GM15510 (cell line): ENCODE data around the gene MRPL52.

ENCODE experiments used
- POLR2A ChIP-seq: IDR thresholded peaks from 3 replicates; pipeline ENCODE4 v1.6.1; 2011; ENCODE audit warnings: borderline replicate concordance; ENCODE audit not compliant: insufficient read length; ENCODE audit errors: extremely low read depth

MRPL52 gene

DNA sequence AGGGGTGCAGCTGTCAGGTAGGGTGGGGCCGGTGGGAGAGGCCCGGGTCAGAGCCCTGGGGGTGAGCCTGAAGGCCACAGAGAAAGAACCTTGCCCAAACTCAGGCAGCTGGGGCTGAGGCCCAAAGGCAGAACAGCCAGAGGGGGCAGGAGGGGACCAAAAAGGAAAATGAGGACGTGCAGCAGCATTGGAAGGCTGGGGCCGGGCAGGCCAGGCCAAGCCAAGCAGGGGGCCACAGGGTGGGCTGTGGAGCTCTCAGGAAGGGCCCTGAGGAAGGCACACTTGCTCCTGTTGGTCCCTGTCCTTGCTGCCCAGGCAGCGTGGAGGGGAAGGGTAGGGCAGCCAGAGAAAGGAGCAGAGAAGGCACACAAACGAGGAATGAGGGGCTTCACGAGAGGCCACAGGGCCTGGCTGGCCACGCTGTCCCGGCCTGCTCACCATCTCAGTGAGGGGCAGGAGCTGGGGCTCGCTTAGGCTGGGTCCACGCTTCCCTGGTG is 17.2 kb downstream of the MRPL52 start:
- no peak for TF ChIP-seq POLR2A

DNA sequence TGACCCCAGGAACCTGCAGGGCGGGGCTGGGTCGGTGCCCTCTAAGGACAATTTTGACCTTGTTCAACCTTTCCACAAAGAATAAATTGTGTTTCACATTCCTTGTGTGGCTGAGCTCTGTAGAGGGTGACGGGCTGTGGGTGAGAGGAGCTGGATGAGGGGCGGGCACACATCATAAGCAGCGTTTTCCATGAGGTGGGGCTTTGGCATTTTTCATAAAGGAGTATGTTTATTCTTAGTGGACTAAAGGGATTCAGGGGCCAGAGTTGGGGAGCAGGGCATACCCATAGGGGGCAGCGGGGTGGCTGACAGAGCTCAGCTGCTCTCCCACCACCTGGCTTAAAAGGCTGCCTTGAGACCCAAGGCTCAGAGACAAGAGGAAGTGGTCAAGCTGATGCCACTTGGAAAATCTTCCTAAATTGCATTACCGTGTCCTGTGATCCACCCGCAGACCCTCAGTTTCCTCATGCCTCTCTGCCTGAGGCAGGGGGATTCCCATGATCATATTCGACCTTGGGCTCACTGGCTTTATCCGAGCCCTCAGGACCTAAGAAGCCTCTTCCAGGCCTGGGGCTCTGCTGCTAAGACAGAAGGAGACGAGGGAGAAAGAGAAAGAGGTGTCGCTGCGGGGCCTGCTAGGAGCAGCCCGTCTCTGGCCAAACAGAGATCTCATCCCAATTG is 18.1 kb downstream of the MRPL52 start:
- TF ChIP-seq POLR2A: no peak

DNA sequence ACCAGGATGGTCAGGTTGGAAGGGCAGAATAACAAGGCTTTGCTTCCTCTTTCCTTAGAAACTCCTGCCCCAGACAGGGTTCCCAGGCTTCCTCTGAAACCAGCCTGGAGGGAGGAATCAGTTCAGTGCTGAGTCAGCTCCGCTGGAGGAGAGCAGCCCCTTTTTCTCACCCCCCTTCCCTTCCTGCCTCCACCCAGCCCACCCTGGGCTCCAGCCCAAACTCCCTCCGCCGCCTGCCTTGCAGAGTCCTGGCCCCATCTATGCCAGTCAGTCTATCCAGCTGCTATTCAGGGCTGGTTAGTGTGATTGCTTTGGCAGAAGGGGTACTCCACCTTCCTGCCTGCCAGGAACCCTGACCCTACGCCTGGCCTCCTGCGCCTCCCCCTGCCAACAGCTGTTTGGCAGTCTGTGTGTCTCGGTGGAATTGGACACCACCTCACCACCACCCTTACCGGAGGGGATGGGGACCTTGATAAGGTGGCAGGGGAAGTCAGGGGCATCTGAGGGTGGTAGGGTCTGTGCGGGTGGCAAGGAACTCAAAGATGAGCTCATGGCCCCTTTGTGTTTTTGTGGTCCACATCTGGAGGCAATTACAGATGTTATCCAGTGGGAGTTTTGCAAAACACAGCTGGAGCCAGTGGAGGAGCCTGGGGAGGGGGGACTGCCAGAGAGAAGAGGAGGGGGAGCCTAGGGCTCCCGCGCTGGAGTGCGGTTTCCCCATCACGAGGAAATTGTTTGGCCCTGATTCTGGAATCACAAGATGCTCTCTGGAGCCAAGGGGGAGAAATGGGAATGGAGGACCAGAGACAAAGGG is 18.9 kb downstream of the MRPL52 start:
- no peak for TF ChIP-seq POLR2A

DNA sequence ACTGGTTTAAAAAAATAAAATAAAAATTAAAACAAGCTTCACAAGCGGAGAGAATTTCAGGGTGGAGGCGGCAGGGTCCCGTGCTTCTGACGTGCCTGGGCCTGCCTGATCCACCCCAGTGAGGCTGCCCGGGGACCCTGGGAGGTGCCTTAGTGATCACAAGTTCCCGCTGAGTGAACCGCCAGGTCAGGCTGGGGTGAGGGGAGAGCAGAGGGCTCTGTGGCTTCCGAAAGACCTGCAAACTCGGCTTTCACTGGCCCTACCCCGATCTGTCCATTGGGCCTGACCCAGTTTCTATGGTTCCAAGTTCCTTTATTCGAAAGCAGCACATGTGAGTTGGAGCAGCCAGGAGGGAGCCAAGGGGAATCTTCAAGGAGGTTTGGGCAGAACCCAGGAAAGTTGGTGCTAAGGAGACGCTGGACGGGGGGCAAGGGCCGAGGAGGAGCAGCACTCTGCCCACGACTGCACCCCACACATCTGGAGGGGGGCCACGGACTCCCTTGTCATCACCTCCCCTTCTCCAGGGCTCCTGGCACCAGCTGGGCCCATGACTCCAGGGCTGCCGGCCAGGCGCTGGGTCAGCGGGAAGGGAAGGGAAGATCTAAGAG is 19.6 kb downstream of the MRPL52 start:
- no peak for TF ChIP-seq POLR2A

DNA sequence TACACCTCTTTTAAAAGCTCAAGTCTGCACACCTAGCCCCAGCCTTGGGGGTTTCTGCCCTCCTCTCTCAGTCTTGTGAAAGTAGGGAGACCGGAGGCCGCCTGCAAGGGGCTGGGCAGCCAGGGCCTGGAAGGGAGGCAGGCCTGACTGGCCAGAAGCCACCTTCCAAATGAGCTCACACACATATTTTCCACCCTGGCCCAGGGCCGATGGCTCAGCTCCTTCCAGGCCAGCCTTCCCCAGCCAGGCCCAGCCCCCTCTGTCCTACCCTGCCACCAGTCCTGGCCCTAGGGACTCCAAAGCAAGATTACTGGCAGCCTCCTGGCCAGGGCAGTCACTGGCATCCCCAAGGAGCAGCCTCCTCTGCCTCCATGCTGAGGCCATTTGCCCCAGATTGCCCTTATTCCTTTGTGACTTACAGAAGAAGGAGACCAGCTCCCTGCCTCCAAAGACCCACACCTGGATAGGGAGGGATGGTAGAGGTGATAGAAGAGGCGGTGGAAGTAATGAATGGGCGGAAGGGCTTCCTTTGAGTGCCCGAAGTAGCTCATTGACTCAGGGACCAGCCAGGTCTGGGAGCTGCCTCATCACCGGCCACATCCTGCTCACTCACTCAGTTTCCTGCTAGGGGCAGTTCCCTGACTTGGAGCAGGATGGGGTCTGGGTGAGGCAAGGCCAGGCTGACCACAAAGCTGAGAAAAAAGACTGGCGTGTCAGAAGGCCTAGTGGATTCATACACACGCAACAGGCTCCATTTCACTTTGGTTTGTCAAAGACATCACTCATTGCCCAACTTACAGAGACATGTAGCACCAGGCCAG is 21.5 kb downstream of the MRPL52 start:
- TF ChIP-seq POLR2A: no peak

DNA sequence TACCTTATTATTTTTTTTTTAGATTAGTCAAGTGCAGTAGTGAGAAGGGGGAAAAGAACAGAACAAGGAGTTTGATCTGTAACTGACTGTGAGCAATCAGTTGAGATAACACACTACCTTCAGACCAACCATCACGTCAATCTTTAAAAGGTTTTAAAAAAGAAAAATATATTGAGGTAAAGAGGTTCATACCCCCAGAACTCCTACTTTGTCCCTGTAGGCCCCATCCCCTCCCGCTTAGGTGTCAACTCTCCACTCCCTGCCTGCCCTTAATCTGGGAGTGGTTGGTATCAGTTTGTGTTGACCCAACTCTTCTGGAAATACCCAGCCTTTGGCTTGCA is 22.9 kb downstream of the MRPL52 start:
- no peak for TF ChIP-seq POLR2A

DNA sequence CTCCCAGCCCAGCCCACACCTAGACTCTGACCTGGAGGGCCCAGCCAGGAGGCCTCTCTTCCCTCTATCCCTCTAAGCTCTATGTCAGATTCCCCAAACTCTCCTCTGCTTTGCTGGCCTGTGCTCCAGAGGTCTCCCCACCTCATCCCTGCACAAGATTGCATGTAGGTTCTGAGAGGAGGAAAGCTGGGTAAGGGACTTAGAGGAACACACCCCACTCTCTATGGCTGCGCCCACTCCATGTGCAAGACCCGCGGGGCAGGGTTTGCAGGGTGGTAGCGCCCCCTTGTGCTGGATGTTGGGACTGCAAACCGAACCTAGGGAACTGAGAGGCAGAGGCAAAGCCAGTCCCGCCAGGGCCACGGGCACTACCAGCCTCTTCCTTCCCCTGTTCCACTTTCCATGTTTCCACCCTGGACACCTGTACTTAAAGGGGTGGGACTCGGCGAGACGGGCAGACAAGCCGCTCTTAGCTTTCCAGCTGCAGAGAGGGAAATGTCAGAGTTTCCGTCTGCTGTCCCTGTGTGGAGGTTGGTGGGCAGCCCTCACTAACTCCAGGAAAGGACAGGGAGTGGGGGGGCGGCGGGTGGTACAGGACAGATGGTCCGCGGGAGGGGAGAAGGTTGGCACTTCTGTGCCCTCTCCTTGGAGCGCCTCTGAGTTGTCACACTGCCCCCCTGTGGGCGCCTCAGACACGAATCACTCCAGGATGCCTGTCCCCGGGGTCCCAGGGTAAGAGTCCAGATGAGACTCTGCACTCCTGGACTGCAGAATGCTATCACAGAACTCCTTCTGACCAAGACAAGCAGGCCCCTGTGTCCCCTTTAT is 23.5 kb downstream of the MRPL52 start:
- TF ChIP-seq POLR2A: no peak

DNA sequence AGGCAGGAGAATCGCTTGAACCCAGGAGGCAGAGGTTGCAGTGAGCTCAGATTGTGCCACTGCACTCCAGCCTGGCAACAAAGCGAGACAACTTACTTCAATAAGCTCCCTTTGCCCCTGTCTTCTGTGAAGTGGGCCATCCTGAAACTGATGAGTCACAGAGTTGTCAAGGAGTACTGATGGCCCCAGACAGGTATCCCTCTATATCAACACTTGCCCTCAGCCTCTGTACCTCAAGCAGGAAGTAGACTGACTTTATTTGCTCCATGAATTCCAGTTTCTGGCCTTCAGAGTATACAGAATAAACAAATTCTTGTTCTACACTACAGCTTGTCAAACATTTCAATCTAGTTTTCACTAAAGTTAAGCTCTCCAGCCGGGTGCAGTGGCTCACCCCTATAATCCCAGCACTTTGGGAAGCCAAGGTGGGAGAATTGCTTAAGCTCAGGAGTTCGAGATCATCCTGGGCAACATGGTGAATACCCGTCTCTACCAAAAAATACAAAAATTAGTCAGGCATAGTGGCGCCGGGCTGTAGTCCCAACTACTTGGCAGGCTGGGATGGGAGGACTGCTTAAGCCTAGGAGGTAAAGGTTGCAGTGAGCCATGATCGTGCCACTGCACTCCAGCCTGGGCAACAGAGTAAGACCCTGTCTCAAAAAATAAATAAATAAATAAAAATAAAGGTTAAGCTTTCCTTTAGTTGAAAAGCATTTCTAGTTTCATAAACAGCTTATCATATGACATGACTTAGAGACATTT is 25.5 kb downstream of the MRPL52 start:
- no peak for TF ChIP-seq POLR2A

DNA sequence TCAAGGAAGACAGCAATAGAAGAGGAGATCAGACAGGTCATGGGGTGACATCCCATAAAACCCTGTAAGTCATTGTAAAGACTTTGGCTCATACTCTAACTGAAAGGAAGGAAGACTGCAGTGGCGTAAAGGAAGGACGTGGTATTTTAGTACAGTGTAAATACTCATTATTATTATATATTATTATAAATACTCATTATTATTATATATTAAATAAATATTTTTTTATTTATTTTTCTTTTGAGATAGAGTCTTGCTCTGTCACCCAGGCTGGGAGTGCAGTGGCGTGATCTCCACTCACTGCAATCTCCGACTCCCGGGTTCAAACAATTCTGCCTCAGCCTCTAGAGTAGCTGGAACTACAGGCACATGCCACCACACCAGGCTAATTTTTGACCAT is 26.7 kb downstream of the MRPL52 start:
- TF ChIP-seq POLR2A: no peak

DNA sequence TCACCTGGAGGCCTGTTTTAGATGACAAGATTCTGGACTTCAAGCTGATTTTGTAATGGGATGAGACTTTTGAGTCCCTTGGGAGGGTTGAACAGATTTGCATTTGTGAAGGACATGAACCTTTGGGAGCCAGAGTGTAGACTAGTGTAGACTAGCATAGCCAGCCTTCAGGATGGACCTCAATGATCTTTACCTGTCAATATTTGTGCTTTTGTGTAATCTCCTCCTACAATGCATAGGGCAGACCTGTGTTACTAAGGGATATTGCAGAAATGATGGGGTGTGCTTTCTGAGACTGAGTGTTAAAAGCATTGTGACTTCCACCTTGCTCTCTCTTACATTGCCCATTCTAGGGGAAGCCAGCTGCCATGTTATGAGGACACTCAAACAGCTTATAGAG is 32.0 kb downstream of the MRPL52 start:
- TF ChIP-seq POLR2A: no peak

DNA sequence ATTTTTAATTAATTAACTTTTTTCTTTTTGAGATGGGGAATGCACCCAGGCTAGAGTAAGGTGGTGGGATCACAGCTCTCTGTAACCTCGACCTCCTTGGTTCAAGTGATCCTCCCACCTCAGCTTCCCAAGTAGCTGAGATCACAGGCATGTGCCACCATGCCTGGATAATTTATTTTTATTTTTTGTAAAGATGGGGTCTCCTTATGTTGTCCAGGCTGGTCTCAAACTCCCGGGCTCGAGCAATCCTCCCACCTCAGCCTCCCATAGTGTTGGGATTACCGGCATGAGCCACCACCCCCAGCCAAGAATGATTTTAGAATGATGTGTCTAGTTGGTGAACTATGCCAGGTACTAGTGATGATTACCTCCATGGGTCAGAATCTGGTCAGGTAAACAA is 35.3 kb downstream of the MRPL52 start:
- TF ChIP-seq POLR2A: no peak

DNA sequence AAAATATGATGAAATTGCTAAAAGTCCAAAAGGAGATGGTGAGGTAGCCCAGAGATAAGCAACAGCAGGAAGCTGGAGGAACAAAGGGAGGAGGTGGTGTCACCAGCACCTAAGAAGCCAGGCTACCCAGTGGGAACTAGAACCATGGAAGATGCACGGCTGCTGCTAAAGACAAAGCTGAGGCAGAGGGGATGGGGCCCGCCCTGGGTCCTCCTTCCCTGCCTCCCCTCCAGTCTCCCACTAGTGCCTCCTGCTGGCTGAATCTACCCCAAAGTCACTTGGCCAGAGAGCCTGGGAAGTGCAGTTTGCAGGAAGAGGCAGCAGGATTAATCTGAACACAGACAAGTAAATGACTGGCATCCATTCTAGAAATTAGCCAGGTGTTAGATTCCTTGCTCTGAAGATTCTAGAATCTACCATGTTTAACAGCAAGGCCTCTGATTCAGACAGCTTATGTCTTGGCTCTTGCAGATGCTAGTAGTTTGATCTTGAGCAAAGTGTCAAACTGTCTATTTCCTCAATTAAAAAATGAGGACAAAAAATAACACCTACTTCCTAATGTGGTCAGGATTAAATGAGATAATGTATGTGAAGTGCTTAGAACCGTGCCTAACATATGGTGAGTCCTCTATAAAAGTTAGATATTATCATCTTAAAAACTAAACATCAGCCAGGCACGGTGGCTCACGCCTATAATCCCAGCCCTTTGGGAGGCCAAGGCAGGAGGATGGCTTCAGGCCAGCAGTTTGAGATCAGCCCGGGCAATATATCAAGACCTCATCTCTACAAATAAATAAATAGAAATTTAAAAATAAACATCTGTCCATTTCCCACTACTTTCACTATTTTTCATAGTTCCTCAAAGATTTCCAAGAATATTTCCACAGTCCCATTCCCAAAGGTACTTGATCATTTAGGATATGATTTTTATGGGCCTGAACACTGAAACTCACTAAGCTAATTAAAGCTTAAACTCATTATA is 36.0 kb downstream of the MRPL52 start:
- no peak for TF ChIP-seq POLR2A
